ENCODE measurements around the gene JARID2.

JARID2 gene

GRCh38 chr6:15327271-15327670, 81.4 kb downstream of the JARID2 start:
- TF ChIP-seq POU2F2 (IDR thresholded peaks at IDR 0.05; ENCODE audit: low read depth, low read length): no peak
- no peak for TF ChIP-seq SPI1 (IDR thresholded peaks at IDR 0.05; ENCODE audit: low read depth, low read length)
- no peak for TF ChIP-seq POLR2A (IDR thresholded peaks at IDR 0.05; ENCODE audit: low read depth, low read length)
- TF ChIP-seq TAF1 (IDR thresholded peaks at IDR 0.05; ENCODE audit: low read depth, low read length): no peak
- TF ChIP-seq POLR2AphosphoS5 (IDR thresholded peaks at IDR 0.05; ENCODE audit: low read depth, low read length): no peak
- TF ChIP-seq PAX5 (IDR thresholded peaks at IDR 0.05; ENCODE audit: insufficient read depth, low read length, severe bottlenecking): no peak
- peak; percentile 69 for FAIRE-seq

DNA sequence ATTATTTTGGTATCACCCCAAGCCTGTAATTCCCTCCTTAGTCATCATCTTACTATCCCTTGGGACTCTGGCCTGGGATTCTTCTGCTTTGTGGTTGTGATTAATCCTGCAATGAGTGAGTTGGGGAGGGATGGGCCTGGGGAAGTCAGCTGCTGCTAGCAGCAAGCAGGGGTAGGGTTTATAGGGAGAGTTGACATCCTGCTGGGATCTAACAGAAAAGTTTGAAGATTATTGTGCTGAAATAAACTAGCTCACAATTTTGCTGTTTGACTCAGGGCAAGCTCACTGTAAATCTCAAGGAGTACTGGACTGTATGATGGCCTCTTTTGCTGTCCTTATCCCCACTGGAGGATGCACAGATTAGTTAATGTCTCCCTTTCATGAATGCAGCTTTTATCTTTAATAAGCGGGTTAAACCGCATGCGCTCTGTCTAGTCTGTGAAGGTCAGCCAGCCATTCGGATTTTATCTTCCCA, 83.4 kb downstream of the JARID2 start:
- TF ChIP-seq POLR2AphosphoS5 (IDR thresholded peaks at IDR 0.05; ENCODE audit: low read depth, low read length): no peak
- no peak for TF ChIP-seq PAX5 (IDR thresholded peaks at IDR 0.05; ENCODE audit: insufficient read depth, low read length, severe bottlenecking)
- no peak for TF ChIP-seq TAF1 (IDR thresholded peaks at IDR 0.05; ENCODE audit: low read depth, low read length)
- no peak for TF ChIP-seq POLR2A (IDR thresholded peaks at IDR 0.05; ENCODE audit: low read depth, low read length)
- TF ChIP-seq SPI1 (IDR thresholded peaks at IDR 0.05; ENCODE audit: low read depth, low read length): no peak
- no peak for TF ChIP-seq POU2F2 (IDR thresholded peaks at IDR 0.05; ENCODE audit: low read depth, low read length)

More at GRCh38 chr6:15327271-15327670, 81.4 kb downstream of the JARID2 start:
- no peak for DNase-seq (ENCODE audit: insufficient read length, low spot score)

DNA sequence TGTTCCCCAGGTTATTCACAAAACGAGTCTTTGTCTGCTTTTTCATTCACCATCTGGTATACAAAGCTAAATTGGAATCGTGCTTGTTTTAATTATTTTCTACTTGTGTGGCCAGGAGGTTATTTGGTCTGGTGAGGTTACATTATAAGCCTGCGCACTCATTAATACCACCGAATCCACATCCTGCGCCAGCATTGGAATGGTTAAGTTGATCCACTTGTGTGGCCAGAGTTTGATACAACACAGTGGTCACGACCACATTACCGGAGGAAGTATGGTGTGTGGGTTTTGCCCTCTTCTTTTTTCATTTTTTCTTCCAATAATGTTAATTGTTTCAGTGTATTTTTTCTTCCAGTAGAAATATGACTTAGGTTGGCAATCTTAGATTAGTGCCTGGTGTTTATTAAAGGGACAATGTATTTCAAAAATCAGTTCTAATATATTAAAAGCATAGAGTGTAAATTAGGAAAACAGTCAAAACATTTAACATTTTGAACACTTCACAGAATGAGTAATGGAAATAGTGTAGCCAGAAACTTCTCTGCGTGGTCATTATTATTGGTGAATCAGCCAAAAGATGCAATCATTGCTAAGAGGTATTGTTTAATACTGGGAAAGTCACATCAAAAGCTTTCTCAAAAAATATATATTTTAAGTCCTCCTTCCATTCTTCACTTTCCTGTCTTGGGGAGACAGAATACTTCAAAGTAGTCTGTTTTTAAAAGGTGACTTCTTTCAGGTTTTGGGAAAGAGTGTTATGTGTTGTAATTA, 84.5 kb downstream of the JARID2 start:
- DNase-seq (ENCODE audit: insufficient read length, low spot score): no peak
- no peak for FAIRE-seq
- no peak for TF ChIP-seq POLR2A (IDR thresholded peaks at IDR 0.05; ENCODE audit: low read depth, low read length)
- no peak for TF ChIP-seq SPI1 (IDR thresholded peaks at IDR 0.05; ENCODE audit: low read depth, low read length)
- TF ChIP-seq POU2F2 (IDR thresholded peaks at IDR 0.05; ENCODE audit: low read depth, low read length): no peak
- no peak for TF ChIP-seq PAX5 (IDR thresholded peaks at IDR 0.05; ENCODE audit: insufficient read depth, low read length, severe bottlenecking)
- no peak for TF ChIP-seq TAF1 (IDR thresholded peaks at IDR 0.05; ENCODE audit: low read depth, low read length)
- no peak for TF ChIP-seq POLR2AphosphoS5 (IDR thresholded peaks at IDR 0.05; ENCODE audit: low read depth, low read length)

More for the DNA sequence above, 83.4 kb downstream of the JARID2 start:
- DNase-seq (ENCODE audit: insufficient read length, low spot score): no peak
- no peak for FAIRE-seq

GRCh38 chr6:15331143-15331542, 85.3 kb downstream of the JARID2 start:
- FAIRE-seq: peak; percentile 48
- TF ChIP-seq POLR2A (IDR thresholded peaks at IDR 0.05; ENCODE audit: low read depth, low read length) (no peak), POLR2AphosphoS5 (IDR thresholded peaks at IDR 0.05; ENCODE audit: low read depth, low read length) (no peak), SPI1 (IDR thresholded peaks at IDR 0.05; ENCODE audit: low read depth, low read length) (no peak), PAX5 (IDR thresholded peaks at IDR 0.05; ENCODE audit: insufficient read depth, low read length, severe bottlenecking) (no peak), POU2F2 (IDR thresholded peaks at IDR 0.05; ENCODE audit: low read depth, low read length) (no peak), TAF1 (IDR thresholded peaks at IDR 0.05; ENCODE audit: low read depth, low read length) (no peak)
- DNase-seq (ENCODE audit: insufficient read length, low spot score): no peak

DNA sequence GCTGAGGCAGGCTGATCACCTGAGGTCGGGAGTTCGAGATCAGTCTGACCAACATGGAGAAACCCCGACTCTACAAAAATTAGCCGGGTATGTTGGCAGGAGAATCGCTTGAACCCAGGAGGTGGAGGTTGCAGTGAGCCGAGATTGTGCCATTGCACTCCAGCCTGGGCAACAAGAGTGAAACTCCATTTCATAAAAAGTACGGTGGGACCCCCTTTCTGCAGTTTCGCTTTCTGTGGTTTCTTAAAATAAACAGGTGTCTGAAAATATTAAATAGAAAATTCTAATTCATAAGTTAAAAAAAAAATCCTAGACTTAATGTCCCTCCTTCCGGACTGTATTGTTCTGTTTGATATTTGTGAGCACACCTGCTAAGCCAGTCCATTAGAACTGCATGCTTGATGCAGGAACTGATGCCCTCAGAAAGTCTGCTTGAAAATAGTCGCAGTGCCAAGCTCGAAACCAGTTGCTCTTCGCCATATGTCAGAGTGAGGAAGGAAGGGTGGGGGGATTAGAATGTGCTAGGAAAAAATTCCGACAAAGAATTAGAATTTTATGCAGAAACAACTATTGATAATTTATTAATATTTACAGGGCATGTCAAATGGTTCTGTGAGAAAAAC, 85.9 kb downstream of the JARID2 start:
- no peak for FAIRE-seq
- DNase-seq (ENCODE audit: insufficient read length, low spot score): no peak
- no peak for TF ChIP-seq PAX5 (IDR thresholded peaks at IDR 0.05; ENCODE audit: insufficient read depth, low read length, severe bottlenecking)
- no peak for TF ChIP-seq POLR2A (IDR thresholded peaks at IDR 0.05; ENCODE audit: low read depth, low read length)
- TF ChIP-seq SPI1 (IDR thresholded peaks at IDR 0.05; ENCODE audit: low read depth, low read length): no peak
- no peak for TF ChIP-seq POLR2AphosphoS5 (IDR thresholded peaks at IDR 0.05; ENCODE audit: low read depth, low read length)
- no peak for TF ChIP-seq TAF1 (IDR thresholded peaks at IDR 0.05; ENCODE audit: low read depth, low read length)
- TF ChIP-seq POU2F2 (IDR thresholded peaks at IDR 0.05; ENCODE audit: low read depth, low read length): no peak

- no peak for DNase-seq (ENCODE audit: insufficient read length, low spot score)
- TF ChIP-seq TAF1 (IDR thresholded peaks at IDR 0.05; ENCODE audit: low read depth, low read length) (no peak), POLR2A (IDR thresholded peaks at IDR 0.05; ENCODE audit: low read depth, low read length) (no peak), POLR2AphosphoS5 (IDR thresholded peaks at IDR 0.05; ENCODE audit: low read depth, low read length) (no peak), POU2F2 (IDR thresholded peaks at IDR 0.05; ENCODE audit: low read depth, low read length) (no peak), PAX5 (IDR thresholded peaks at IDR 0.05; ENCODE audit: insufficient read depth, low read length, severe bottlenecking) (no peak), SPI1 (IDR thresholded peaks at IDR 0.05; ENCODE audit: low read depth, low read length) (no peak)
- FAIRE-seq: no peak
Observed at GRCh38 chr6:15332446-15332845, 86.6 kb downstream of the JARID2 start.

- no peak for DNase-seq (ENCODE audit: insufficient read length, low spot score)
- TF ChIP-seq TAF1 (IDR thresholded peaks at IDR 0.05; ENCODE audit: low read depth, low read length): no peak
- peak; percentile 97 for TF ChIP-seq SPI1 (IDR thresholded peaks at IDR 0.05; ENCODE audit: low read depth, low read length)
- TF ChIP-seq PAX5 (IDR thresholded peaks at IDR 0.05; ENCODE audit: insufficient read depth, low read length, severe bottlenecking): no peak
- peak; percentile 61 for FAIRE-seq
Observed at GRCh38 chr6:15335385-15335784, 89.5 kb downstream of the JARID2 start.

DNA sequence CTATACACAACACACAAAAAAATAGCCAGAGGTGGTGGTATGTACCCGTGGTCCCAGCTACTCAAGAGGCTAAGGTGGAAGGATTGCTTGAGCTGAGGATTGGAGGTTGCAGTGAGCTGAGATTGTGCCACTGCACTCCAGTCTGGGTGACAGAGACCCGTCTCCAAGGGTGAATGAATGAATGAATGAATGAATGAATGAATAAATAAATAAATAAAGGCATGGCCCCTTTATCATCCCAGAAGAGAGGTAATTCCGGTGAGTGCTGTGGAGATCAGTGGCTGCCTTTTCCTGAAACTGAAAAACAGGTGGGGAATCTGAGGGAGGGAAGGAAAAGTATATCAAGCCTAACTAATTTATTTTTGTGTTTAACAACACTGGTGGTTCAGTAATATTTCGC, 90.0 kb downstream of the JARID2 start:
- TF ChIP-seq POU2F2 (IDR thresholded peaks at IDR 0.05; ENCODE audit: low read depth, low read length) (no peak), SPI1 (IDR thresholded peaks at IDR 0.05; ENCODE audit: low read depth, low read length) (no peak), TAF1 (IDR thresholded peaks at IDR 0.05; ENCODE audit: low read depth, low read length) (no peak), POLR2A (IDR thresholded peaks at IDR 0.05; ENCODE audit: low read depth, low read length) (no peak), POLR2AphosphoS5 (IDR thresholded peaks at IDR 0.05; ENCODE audit: low read depth, low read length) (no peak), PAX5 (IDR thresholded peaks at IDR 0.05; ENCODE audit: insufficient read depth, low read length, severe bottlenecking) (no peak)
- no peak for FAIRE-seq
- no peak for DNase-seq (ENCODE audit: insufficient read length, low spot score)

DNA sequence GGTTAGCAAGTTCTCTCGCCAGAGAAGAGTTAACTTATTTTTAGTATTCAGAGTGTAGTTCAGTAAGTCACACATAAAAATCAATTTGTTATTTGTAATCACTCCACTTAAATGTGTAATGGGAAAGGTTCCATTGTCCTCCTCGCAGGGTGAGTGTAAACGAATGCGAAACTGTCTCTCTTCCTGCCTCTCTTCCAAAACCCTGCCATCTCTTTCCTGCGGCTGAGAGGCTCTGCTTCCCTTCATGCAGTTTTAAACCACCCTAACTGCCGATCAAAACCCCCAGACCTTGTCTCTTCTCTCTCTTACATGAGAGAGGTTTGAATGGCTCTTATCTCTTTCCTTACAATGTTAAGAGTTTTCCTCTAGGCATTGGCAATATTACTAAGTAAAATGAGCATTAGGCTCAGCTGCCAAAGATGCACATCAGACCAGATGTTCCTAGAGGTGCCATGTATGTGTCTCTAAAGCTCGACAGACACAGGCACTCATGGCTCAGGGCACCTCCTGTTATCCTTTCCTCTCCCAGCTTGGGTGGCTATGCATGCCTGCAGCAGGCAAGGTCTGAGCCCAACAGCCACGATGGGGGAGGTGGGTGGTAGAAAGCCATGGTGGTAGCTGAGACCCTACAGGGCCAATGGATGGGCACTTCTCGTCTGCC, 91.2 kb downstream of the JARID2 start:
- FAIRE-seq: peak; percentile 48
- no peak for DNase-seq (ENCODE audit: insufficient read length, low spot score)
- TF ChIP-seq POLR2A (IDR thresholded peaks at IDR 0.05; ENCODE audit: low read depth, low read length): no peak
- no peak for TF ChIP-seq TAF1 (IDR thresholded peaks at IDR 0.05; ENCODE audit: low read depth, low read length)
- TF ChIP-seq POU2F2 (IDR thresholded peaks at IDR 0.05; ENCODE audit: low read depth, low read length): no peak
- no peak for TF ChIP-seq POLR2AphosphoS5 (IDR thresholded peaks at IDR 0.05; ENCODE audit: low read depth, low read length)
- TF ChIP-seq SPI1 (IDR thresholded peaks at IDR 0.05; ENCODE audit: low read depth, low read length): no peak
- no peak for TF ChIP-seq PAX5 (IDR thresholded peaks at IDR 0.05; ENCODE audit: insufficient read depth, low read length, severe bottlenecking)
